Measurements from ENCODE around the gene ARHGEF3.

DNA sequence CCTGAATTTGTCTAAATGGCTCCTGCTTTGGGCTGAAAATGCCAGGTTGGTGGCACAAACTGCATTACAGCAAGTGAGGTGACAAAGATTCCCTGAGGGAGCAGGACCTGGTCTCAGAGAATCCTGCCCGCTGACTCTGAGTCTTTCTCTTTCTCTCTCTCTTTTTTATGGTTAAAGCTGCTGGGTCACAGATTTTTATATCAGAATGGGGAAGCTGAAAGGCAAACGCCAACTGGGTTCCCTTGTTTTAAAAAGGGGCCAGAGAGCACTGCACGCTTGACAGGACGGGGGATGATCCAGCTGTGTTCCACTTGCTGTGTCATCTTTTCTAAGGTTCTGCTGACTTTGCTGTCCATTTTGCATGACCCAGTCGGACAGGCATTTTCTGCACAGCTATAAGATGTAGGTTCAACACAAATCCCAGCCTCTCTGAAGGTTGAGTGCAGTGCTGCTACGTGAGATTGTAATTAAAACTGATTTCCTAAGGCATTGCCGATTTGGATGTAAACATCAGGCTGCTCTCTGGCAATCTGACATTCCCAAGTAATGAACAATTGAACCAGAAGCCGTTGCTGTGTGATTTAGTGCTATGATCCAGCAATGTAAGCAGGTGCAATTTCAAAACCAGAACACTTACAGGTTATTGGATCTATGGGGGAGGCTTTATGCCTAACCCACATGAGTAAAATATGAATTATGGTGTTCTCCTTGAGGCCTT is 25.8 kb downstream of the ARHGEF3 start:
- TF ChIP-seq POLR2A (IDR thresholded peaks at IDR 0.05) = no peak
- TF ChIP-seq, protein P1, sequence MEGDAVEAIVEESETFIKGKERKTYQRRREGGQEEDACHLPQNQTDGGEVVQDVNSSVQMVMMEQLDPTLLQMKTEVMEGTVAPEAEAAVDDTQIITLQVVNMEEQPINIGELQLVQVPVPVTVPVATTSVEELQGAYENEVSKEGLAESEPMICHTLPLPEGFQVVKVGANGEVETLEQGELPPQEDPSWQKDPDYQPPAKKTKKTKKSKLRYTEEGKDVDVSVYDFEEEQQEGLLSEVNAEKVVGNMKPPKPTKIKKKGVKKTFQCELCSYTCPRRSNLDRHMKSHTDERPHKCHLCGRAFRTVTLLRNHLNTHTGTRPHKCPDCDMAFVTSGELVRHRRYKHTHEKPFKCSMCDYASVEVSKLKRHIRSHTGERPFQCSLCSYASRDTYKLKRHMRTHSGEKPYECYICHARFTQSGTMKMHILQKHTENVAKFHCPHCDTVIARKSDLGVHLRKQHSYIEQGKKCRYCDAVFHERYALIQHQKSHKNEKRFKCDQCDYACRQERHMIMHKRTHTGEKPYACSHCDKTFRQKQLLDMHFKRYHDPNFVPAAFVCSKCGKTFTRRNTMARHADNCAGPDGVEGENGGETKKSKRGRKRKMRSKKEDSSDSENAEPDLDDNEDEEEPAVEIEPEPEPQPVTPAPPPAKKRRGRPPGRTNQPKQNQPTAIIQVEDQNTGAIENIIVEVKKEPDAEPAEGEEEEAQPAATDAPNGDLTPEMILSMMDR (IDR thresholded peaks at IDR 0.05) = no peak

Measured in lower leg skin (tissue), 3 donors.